HL-60 (cell line): ENCODE measurements around the gene PLPPR4.

Experiments used
- DNase-seq, 2 experiments: peaks; one replicate each; pipeline ENCODE4 v3.0.0-alpha.2; 2010 to 2020; ENCODE audit warnings: low read depth in 1 of 2, low spot score in 1 of 2
- H3K27ac ChIP-seq: fragments of 250-450 bp; sonication (Bioruptor Pico); replicated peaks from 2 replicates; pipeline ENCODE4 v1.5.1; 2020; ENCODE audit warnings: mild to moderate bottlenecking, moderate library complexity
- H3K27me3 ChIP-seq: fragments of 250-450 bp; sonication (Bioruptor Pico); 2 replicates; pipeline ENCODE4 v1.5.1; 2021; ENCODE audit warnings: mild to moderate bottlenecking, moderate library complexity; ENCODE audit not compliant: insufficient read depth, poor library complexity, severe bottlenecking
- H3K4me3 ChIP-seq: replicated peaks from 2 replicates; pipeline ENCODE4 v1.5.1; 2011; ENCODE audit warnings: mild to moderate bottlenecking, control low read depth, low read length; ENCODE audit not compliant: insufficient read depth
- GABPA ChIP-seq: IDR thresholded peaks from 2 replicates; pipeline ENCODE4 v1.6.1; 2012; ENCODE audit warnings: low read depth
- POLR2AphosphoS5 ChIP-seq: IDR thresholded peaks from 2 replicates; pipeline ENCODE4 v1.6.1; 2012; ENCODE audit warnings: low read depth
- REST ChIP-seq: IDR thresholded peaks from 2 replicates; pipeline ENCODE4 v1.6.1; 2012; ENCODE audit warnings: low read depth; ENCODE audit not compliant: insufficient replicate concordance
- SPI1 ChIP-seq: IDR thresholded peaks from 2 replicates; pipeline ENCODE4 v1.6.1; 2012; ENCODE audit warnings: low read depth, mild to moderate bottlenecking, borderline replicate concordance
- TF ChIP-seq, protein P1 (sequence below): IDR thresholded peaks from one replicate; pipeline ENCODE4 v1.5.1; 2011; ENCODE audit warnings: low read length, control low read depth, inconsistent platforms; ENCODE audit not compliant: insufficient read depth

PLPPR4 gene

DNA sequence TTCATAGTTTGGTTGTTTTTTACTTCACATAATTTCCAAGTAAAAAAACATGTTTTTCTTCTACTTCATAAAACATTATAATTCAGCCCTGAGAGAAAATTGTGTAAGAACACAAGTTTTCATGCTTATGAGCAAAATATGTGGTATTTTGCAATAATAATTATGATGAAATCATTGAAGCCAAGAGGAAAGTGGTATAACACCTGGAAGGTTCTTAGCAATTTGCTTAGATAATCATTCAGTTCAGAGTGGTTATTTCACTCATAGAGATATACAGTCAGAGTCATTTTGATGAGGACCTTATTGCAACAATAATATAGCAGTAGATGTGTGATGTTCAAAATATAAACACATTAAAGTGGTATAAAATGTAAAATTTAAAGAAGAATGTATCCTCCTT is 94.5 kb downstream of the PLPPR4 start:
- no peak overlapping the region for H3K27ac ChIP-seq
- H3K4me3 ChIP-seq, result no peak overlapping the region
- no peaks in the 10 kb centered on the region for H3K27me3 ChIP-seq
- DNase-seq, result peak in 1 of 2 experiments; percentile 58
- TF ChIP-seq REST, result no peak
- TF ChIP-seq, protein P1, sequence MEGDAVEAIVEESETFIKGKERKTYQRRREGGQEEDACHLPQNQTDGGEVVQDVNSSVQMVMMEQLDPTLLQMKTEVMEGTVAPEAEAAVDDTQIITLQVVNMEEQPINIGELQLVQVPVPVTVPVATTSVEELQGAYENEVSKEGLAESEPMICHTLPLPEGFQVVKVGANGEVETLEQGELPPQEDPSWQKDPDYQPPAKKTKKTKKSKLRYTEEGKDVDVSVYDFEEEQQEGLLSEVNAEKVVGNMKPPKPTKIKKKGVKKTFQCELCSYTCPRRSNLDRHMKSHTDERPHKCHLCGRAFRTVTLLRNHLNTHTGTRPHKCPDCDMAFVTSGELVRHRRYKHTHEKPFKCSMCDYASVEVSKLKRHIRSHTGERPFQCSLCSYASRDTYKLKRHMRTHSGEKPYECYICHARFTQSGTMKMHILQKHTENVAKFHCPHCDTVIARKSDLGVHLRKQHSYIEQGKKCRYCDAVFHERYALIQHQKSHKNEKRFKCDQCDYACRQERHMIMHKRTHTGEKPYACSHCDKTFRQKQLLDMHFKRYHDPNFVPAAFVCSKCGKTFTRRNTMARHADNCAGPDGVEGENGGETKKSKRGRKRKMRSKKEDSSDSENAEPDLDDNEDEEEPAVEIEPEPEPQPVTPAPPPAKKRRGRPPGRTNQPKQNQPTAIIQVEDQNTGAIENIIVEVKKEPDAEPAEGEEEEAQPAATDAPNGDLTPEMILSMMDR, result no peak
- no peak for TF ChIP-seq POLR2AphosphoS5
- TF ChIP-seq SPI1, result no peak
- TF ChIP-seq GABPA, result no peak
